ENCODE data around the gene PIMREG. TPM values are rescaled to one million over a fixed set of nuclear protein-coding genes. Genes with fewer than 3 reads are reported as not detected.

Gene PIMREG
- polyA plus RNA-seq, 3 donors, result not detected

- TF ChIP-seq, protein P1, sequence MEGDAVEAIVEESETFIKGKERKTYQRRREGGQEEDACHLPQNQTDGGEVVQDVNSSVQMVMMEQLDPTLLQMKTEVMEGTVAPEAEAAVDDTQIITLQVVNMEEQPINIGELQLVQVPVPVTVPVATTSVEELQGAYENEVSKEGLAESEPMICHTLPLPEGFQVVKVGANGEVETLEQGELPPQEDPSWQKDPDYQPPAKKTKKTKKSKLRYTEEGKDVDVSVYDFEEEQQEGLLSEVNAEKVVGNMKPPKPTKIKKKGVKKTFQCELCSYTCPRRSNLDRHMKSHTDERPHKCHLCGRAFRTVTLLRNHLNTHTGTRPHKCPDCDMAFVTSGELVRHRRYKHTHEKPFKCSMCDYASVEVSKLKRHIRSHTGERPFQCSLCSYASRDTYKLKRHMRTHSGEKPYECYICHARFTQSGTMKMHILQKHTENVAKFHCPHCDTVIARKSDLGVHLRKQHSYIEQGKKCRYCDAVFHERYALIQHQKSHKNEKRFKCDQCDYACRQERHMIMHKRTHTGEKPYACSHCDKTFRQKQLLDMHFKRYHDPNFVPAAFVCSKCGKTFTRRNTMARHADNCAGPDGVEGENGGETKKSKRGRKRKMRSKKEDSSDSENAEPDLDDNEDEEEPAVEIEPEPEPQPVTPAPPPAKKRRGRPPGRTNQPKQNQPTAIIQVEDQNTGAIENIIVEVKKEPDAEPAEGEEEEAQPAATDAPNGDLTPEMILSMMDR (IDR thresholded peaks at IDR 0.05), result peak; percentile 84
- H3K9me3 Mint-ChIP-seq, result peaks cover 4 to 15% (median 10%) of the 10 kb centered on the region in 7 donors
- WGBS (ENCODE audit: insufficient coverage), result 0% methylated on average over 4 of the region's 9 CpGs
- H3K9ac ChIP-seq (ENCODE audit: insufficient read depth, low read length, poor library complexity, severe bottlenecking), result no peak overlapping the region
- H3K27me3 Mint-ChIP-seq (ENCODE audit: low read depth in 3 of 3), result peaks cover 36 to 59% (median 37%) of the 10 kb centered on the region in 3 donors
- H2AFZ ChIP-seq (ENCODE audit: insufficient read depth, low read depth, low read length, poor library complexity, severe bottlenecking), result no peak overlapping the region
- no peak overlapping the region for H3K27ac ChIP-seq (ENCODE audit: low read depth in 1 of 2, low read length in 2 of 2)
- no peak overlapping the region for H3K4me3 Mint-ChIP-seq
- H3K36me3 ChIP-seq (replicated peaks in 1 of 2; ENCODE audit: control insufficient read depth in 1 of 2, insufficient read depth in 2 of 2, low read length in 2 of 2), result no peaks in the 10 kb centered on the region
- H3K36me3 Mint-ChIP-seq, result peaks cover under 1% of the 10 kb centered on the region in 2 donors
- H4K20me1 ChIP-seq (ENCODE audit: insufficient read depth, low read length), result no peaks in the 10 kb centered on the region
- H3K4me1 Mint-ChIP-seq, result peaks cover 11% of the 10 kb centered on the region
- H3K4me2 ChIP-seq (replicated peaks; ENCODE audit: extremely low read depth, low read length, poor library complexity, severe bottlenecking), result no peak overlapping the region
- H3K4me1 ChIP-seq (ENCODE audit: control insufficient read depth in 1 of 2, insufficient read depth in 2 of 2, low read length in 2 of 2), result no peaks in the 10 kb centered on the region
- H3K9me3 ChIP-seq (replicated peaks in 1 of 2; ENCODE audit: control insufficient read depth in 1 of 2, insufficient read depth in 1 of 2, low read length in 2 of 2), result peaks cover 4 to 6% of the 10 kb centered on the region in 2 donors
- H3K27ac Mint-ChIP-seq, result no peak overlapping the region
- DNase-seq, result peak; percentile 54 to 61 (median 54)
- intact Hi-C loops (cut with micrococcal nuclease), result loop anchor here in 1 of 2 donors (10.0 kb wide), 1 partner anchor 731 kb away; no protein-coding TSS in a partner anchor
- no peak overlapping the region for H3K4me3 ChIP-seq (replicated peaks in 1 of 3; ENCODE audit: low read depth in 2 of 3, low read length in 3 of 3)
- no peaks in the 10 kb centered on the region for H3K79me2 ChIP-seq (ENCODE audit: insufficient read depth, low read length)
- H3K27me3 ChIP-seq (ENCODE audit: control insufficient read depth in 2 of 2, insufficient read depth in 2 of 2, low read length in 2 of 2), result peaks cover 4 to 30% of the 10 kb centered on the region in 2 donors
Observed at GRCh38 chr17:6435968-6436367, 8.3 kb upstream of the PIMREG start.

GRCh38 chr17:6437466-6437865, 6.8 kb upstream of the PIMREG start:
- intact Hi-C loops (cut with micrococcal nuclease), result loop anchor here in 1 of 2 donors (10.0 kb wide), 1 partner anchor 733 kb away; no protein-coding TSS in a partner anchor
- Mint-ChIP-seq H3K4me3 (peak overlapping the region in 1 of 2 donors; percentile 21), H3K27me3 (ENCODE audit: low read depth in 3 of 3) (peaks cover 26 to 52% (median 29%) of the 10 kb centered on the region in 3 donors), H3K36me3 (no peaks in the 10 kb centered on the region), H3K4me1 (peaks cover 11% of the 10 kb centered on the region), H3K27ac (no peak overlapping the region), H3K9me3 (peaks cover 0 to 6% (median 0%) of the 10 kb centered on the region in 7 donors)
- Histone ChIP-seq H3K27ac (ENCODE audit: low read depth in 1 of 2, low read length in 2 of 2) (no peak overlapping the region), H3K4me3 (replicated peaks in 1 of 3; ENCODE audit: low read depth in 2 of 3, low read length in 3 of 3) (no peak overlapping the region), H3K36me3 (replicated peaks in 1 of 2; ENCODE audit: control insufficient read depth in 1 of 2, insufficient read depth in 2 of 2, low read length in 2 of 2) (no peaks in the 10 kb centered on the region), H3K79me2 (ENCODE audit: insufficient read depth, low read length) (no peaks in the 10 kb centered on the region), H2AFZ (ENCODE audit: insufficient read depth, low read depth, low read length, poor library complexity, severe bottlenecking) (no peak overlapping the region), H3K4me1 (ENCODE audit: control insufficient read depth in 1 of 2, insufficient read depth in 2 of 2, low read length in 2 of 2) (no peaks in the 10 kb centered on the region), H3K9ac (ENCODE audit: insufficient read depth, low read length, poor library complexity, severe bottlenecking) (no peak overlapping the region), H3K9me3 (replicated peaks in 1 of 2; ENCODE audit: control insufficient read depth in 1 of 2, insufficient read depth in 1 of 2, low read length in 2 of 2) (no peaks in the 10 kb centered on the region), H4K20me1 (ENCODE audit: insufficient read depth, low read length) (no peaks in the 10 kb centered on the region), H3K4me2 (replicated peaks; ENCODE audit: extremely low read depth, low read length, poor library complexity, severe bottlenecking) (no peak overlapping the region), H3K27me3 (ENCODE audit: control insufficient read depth in 2 of 2, insufficient read depth in 2 of 2, low read length in 2 of 2) (peaks cover 4 to 22% of the 10 kb centered on the region in 2 donors)
- DNase-seq, result no peak
- TF ChIP-seq, protein P1 (IDR thresholded peaks at IDR 0.05), result no peak
- no CpG with 5 or more reads among the region's 4 CpGs for WGBS (ENCODE audit: insufficient coverage)
